ENCODE measurements around the gene UBQLN3. TPM values are rescaled to one million over a fixed set of nuclear protein-coding genes. Genes with fewer than 3 reads are reported as not detected.

Gene UBQLN3
- total RNA-seq, 1 experiment from 2014 or later, result not detected

- POLR2A ChIA-PET, result no interaction called here
- H3K27me3 ChIP-seq (ENCODE audit: control insufficient read depth, insufficient read depth, low read length), result 0 out of 2 replicates have a peak, but pooled peaks cover 2% of the 10 kb centered on the region
- TF ChIP-seq POLR2AphosphoS5 (IDR thresholded peaks at IDR 0.05; ENCODE audit: low read depth, low read length), result no peak
- TF ChIP-seq SIN3A (IDR thresholded peaks at IDR 0.05; ENCODE audit: borderline replicate concordance, insufficient read depth, low read depth, low read length), result no peak
- TF ChIP-seq TCF7L2 (IDR thresholded peaks at IDR 0.05; ENCODE audit: low read depth, low read length), result no peak
- H3K4me1 ChIP-seq (ENCODE audit: control insufficient read depth, insufficient read depth, low read length), result no peaks in the 10 kb centered on the region
- H3K36me3 ChIP-seq (ENCODE audit: control insufficient read depth, insufficient read depth, low read length), result no peaks in the 10 kb centered on the region; the same call in 1 of the 2 replicates
- in situ Hi-C loops (cut with HindIII; ENCODE audit: low pct_unique_long_range_greater_than_20kb, low sequenced_read_pairs), result no loop called here
- BruUV-seq (replicated peaks), result no TSS peak
- no peak overlapping the region for H3K27ac ChIP-seq (ENCODE audit: low read length)
- no peak overlapping the region for H3K4me3 ChIP-seq (ENCODE audit: low read depth in 2 of 2, low read length in 2 of 2)
- CTCF ChIA-PET, result no interaction called here
- intact Hi-C loops (cut with micrococcal nuclease; ENCODE audit: unreplicated experiment), result no loop called here
- ATAC-seq, result no peak
- no peak for DNase-seq (ENCODE audit: low read depth, low spot score)
- no peaks in the 10 kb centered on the region for H3K9me3 ChIP-seq (ENCODE audit: control insufficient read depth, insufficient read depth, low read depth, low read length)
Measured at GRCh38 chr11:5500393-5500801, 9.4 kb downstream of the UBQLN3 start.

DNA sequence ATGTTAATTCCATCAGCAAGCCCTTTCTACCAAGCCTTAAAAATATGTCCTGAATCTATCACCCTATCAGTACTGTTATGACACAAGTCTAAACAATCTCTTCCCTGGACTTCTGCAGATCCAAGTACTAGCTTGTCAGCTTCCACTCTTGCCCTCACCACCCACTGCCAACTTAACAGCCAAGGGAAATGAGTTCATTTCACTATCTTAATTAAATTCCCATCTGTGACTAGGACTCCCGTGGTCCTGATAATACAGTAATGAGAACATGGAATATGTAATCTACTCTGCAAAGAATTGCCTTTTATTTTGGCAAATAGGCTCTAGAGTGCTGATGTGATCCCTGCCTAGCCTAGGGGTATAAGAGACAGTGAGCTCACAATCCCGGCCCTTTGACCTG lies 10.1 kb downstream of the UBQLN3 start:
- no peak overlapping the region for H3K27ac ChIP-seq (ENCODE audit: low read length)
- ATAC-seq (no peak), DNase-seq (ENCODE audit: low read depth, low spot score) (no peak)
- no peaks in the 10 kb centered on the region for H3K36me3 ChIP-seq (ENCODE audit: control insufficient read depth, insufficient read depth, low read length)
- H3K4me1 ChIP-seq (ENCODE audit: control insufficient read depth, insufficient read depth, low read length), result no peaks in the 10 kb centered on the region
- in situ Hi-C loops (cut with HindIII; ENCODE audit: low pct_unique_long_range_greater_than_20kb, low sequenced_read_pairs) (no loop called here), intact Hi-C loops (cut with micrococcal nuclease; ENCODE audit: unreplicated experiment) (no loop called here)
- no peak for TF ChIP-seq SIN3A (IDR thresholded peaks at IDR 0.05; ENCODE audit: borderline replicate concordance, insufficient read depth, low read depth, low read length)
- TF ChIP-seq TCF7L2 (IDR thresholded peaks at IDR 0.05; ENCODE audit: low read depth, low read length), result no peak
- TF ChIP-seq POLR2AphosphoS5 (IDR thresholded peaks at IDR 0.05; ENCODE audit: low read depth, low read length), result no peak
- TF ChIP-seq, protein P1, sequence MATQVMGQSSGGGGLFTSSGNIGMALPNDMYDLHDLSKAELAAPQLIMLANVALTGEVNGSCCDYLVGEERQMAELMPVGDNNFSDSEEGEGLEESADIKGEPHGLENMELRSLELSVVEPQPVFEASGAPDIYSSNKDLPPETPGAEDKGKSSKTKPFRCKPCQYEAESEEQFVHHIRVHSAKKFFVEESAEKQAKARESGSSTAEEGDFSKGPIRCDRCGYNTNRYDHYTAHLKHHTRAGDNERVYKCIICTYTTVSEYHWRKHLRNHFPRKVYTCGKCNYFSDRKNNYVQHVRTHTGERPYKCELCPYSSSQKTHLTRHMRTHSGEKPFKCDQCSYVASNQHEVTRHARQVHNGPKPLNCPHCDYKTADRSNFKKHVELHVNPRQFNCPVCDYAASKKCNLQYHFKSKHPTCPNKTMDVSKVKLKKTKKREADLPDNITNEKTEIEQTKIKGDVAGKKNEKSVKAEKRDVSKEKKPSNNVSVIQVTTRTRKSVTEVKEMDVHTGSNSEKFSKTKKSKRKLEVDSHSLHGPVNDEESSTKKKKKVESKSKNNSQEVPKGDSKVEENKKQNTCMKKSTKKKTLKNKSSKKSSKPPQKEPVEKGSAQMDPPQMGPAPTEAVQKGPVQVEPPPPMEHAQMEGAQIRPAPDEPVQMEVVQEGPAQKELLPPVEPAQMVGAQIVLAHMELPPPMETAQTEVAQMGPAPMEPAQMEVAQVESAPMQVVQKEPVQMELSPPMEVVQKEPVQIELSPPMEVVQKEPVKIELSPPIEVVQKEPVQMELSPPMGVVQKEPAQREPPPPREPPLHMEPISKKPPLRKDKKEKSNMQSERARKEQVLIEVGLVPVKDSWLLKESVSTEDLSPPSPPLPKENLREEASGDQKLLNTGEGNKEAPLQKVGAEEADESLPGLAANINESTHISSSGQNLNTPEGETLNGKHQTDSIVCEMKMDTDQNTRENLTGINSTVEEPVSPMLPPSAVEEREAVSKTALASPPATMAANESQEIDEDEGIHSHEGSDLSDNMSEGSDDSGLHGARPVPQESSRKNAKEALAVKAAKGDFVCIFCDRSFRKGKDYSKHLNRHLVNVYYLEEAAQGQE (IDR thresholded peaks at IDR 0.05; ENCODE audit: insufficient read depth in 1 of 2, low read depth in 2 of 2, low read length in 1 of 2), result no peak
- no peak for TF ChIP-seq CTCF (IDR thresholded peaks at IDR 0.05)
- POLR2A ChIA-PET, result no interaction called here
- 0 out of 2 replicates have a peak, but pooled peaks cover 2% of the 10 kb centered on the region for H3K27me3 ChIP-seq (ENCODE audit: control insufficient read depth, insufficient read depth, low read length)
- no peaks in the 10 kb centered on the region for H3K9me3 ChIP-seq (ENCODE audit: control insufficient read depth, insufficient read depth, low read depth, low read length)
- CTCF ChIA-PET, result no interaction called here
- no TSS peak for BruUV-seq (replicated peaks)
- H3K4me3 ChIP-seq (ENCODE audit: low read depth in 2 of 2, low read length in 2 of 2), result no peak overlapping the region

GRCh38 chr11:5489576-5490357 lies 20.0 kb downstream of the UBQLN3 start:
- DNase-seq (ENCODE audit: low read depth, low spot score) (no peak), ATAC-seq (no peak)
- Histone ChIP-seq H3K36me3 (ENCODE audit: control insufficient read depth, insufficient read depth, low read length) (no peaks in the 10 kb centered on the region), H3K4me3 (ENCODE audit: low read depth in 2 of 2, low read length in 2 of 2) (no peak overlapping the region), H3K27ac (ENCODE audit: low read length) (no peak overlapping the region), H3K4me1 (ENCODE audit: control insufficient read depth, insufficient read depth, low read length) (no peaks in the 10 kb centered on the region), H3K27me3 (ENCODE audit: control insufficient read depth, insufficient read depth, low read length) (peaks cover 7% of the 10 kb centered on the region), H3K9me3 (ENCODE audit: control insufficient read depth, insufficient read depth, low read depth, low read length) (no peaks in the 10 kb centered on the region)
- POLR2A ChIA-PET, result no interaction called here
- intact Hi-C loops (cut with micrococcal nuclease; ENCODE audit: unreplicated experiment) (no loop called here), in situ Hi-C loops (cut with HindIII; ENCODE audit: low pct_unique_long_range_greater_than_20kb, low sequenced_read_pairs) (no loop called here)
- CTCF ChIA-PET, result no interaction called here
- TF ChIP-seq SIN3A (IDR thresholded peaks at IDR 0.05; ENCODE audit: borderline replicate concordance, insufficient read depth, low read depth, low read length), result no peak
- TF ChIP-seq TCF7L2 (IDR thresholded peaks at IDR 0.05; ENCODE audit: low read depth, low read length), result no peak
- TF ChIP-seq, protein P1 (IDR thresholded peaks at IDR 0.05; ENCODE audit: insufficient read depth in 1 of 2, low read depth in 2 of 2, low read length in 1 of 2), result no peak
- TF ChIP-seq POLR2AphosphoS5 (IDR thresholded peaks at IDR 0.05; ENCODE audit: low read depth, low read length), result no peak
- no peak for TF ChIP-seq CTCF (IDR thresholded peaks at IDR 0.05)
- BruUV-seq (replicated peaks), result no TSS peak

Measured in Panc1 (cell line).